ENCODE results near the gene RAPGEF4. TPM values are rescaled to one million over a fixed set of nuclear protein-coding genes. Genes with fewer than 3 reads are reported as not detected.

Gene RAPGEF4
- total RNA-seq, 1 experiment from 2014 or later, result 0.62 TPM

DNA sequence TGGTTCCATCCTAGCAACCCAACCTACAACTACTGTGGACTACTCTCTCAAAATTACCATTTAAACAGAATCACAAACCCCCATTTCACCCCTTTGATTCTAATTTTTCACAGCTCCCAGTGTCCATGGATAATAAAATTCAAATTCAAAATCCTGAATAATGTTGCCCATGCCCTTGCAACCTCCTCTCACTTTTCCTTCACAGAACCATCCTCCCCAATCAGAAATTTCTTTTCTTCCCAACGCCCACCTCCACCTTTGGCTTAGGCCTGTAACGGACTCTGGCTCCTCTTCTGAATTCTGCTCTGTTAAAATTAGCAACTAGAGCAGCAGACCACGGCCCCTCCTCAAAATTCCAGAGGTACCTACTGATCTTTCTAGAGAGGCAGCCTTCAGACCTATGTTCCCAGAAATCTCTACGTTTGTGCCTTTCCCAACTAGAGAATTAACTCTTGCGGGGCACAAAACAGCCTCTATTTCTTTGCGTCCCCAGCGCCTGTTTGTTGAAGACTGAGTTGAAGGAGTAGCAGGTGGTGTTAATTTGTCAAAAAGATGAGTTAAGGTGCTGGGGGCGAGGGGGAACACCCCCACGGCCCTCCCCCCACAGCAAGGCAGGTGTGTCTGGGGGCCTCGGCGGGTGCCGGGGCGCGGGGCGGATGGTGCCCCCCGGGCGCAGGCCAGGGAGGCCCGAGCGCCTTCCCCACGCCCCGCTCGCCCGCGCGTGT lies 339.6 kb downstream of the RAPGEF4 start:
- Histone ChIP-seq H3K36me3 (ENCODE audit: control insufficient read depth, insufficient read depth, low read length) (peaks cover 2% of the 10 kb centered on the region; the same call in 1 of the 2 replicates), H3K27me3 (ENCODE audit: control insufficient read depth, insufficient read depth, low read length) (no peaks in the 10 kb centered on the region), H3K9me3 (ENCODE audit: control insufficient read depth, insufficient read depth, low read depth, low read length) (no peaks in the 10 kb centered on the region), H3K4me3 (ENCODE audit: low read depth in 2 of 2, low read length in 2 of 2) (peak overlapping the region; percentile 59 to 70), H3K27ac (ENCODE audit: low read length) (peak overlapping the region; percentile 94), H3K4me1 (ENCODE audit: control insufficient read depth, insufficient read depth, low read length) (peaks cover 51% of the 10 kb centered on the region)
- BruUV-seq (replicated peaks), result TSS peak; percentile 31
- in situ Hi-C loops (cut with HindIII; ENCODE audit: low pct_unique_long_range_greater_than_20kb, low sequenced_read_pairs), result no loop called here
- ChIA-PET POLR2A (interaction anchor here (0.6 to 1.0 kb wide), 2 partner anchors 34 to 35 kb away, joined by 3 read pairs; no protein-coding TSS in a partner anchor), CTCF (interaction anchor here (0.6 kb wide), 1 partner anchor 9 kb away, joined by 4 read pairs; no protein-coding TSS in a partner anchor)
- DNase-seq (ENCODE audit: low read depth, low spot score), result no peak
- intact Hi-C loops (cut with micrococcal nuclease; ENCODE audit: unreplicated experiment), result no loop called here
- TF ChIP-seq SIN3A (IDR thresholded peaks at IDR 0.05; ENCODE audit: borderline replicate concordance, insufficient read depth, low read depth, low read length) (no peak), POLR2AphosphoS5 (IDR thresholded peaks at IDR 0.05; ENCODE audit: low read depth, low read length) (no peak), TCF7L2 (IDR thresholded peaks at IDR 0.05; ENCODE audit: low read depth, low read length) (no peak; the same call in 1 of the 2 replicates)
- TF ChIP-seq, protein P1, sequence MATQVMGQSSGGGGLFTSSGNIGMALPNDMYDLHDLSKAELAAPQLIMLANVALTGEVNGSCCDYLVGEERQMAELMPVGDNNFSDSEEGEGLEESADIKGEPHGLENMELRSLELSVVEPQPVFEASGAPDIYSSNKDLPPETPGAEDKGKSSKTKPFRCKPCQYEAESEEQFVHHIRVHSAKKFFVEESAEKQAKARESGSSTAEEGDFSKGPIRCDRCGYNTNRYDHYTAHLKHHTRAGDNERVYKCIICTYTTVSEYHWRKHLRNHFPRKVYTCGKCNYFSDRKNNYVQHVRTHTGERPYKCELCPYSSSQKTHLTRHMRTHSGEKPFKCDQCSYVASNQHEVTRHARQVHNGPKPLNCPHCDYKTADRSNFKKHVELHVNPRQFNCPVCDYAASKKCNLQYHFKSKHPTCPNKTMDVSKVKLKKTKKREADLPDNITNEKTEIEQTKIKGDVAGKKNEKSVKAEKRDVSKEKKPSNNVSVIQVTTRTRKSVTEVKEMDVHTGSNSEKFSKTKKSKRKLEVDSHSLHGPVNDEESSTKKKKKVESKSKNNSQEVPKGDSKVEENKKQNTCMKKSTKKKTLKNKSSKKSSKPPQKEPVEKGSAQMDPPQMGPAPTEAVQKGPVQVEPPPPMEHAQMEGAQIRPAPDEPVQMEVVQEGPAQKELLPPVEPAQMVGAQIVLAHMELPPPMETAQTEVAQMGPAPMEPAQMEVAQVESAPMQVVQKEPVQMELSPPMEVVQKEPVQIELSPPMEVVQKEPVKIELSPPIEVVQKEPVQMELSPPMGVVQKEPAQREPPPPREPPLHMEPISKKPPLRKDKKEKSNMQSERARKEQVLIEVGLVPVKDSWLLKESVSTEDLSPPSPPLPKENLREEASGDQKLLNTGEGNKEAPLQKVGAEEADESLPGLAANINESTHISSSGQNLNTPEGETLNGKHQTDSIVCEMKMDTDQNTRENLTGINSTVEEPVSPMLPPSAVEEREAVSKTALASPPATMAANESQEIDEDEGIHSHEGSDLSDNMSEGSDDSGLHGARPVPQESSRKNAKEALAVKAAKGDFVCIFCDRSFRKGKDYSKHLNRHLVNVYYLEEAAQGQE (IDR thresholded peaks at IDR 0.05; ENCODE audit: insufficient read depth in 1 of 2, low read depth in 2 of 2, low read length in 1 of 2), result no peak
- ATAC-seq, result no peak

GRCh38 chr2:173075781-173076580 lies 340.3 kb downstream of the RAPGEF4 start, which contains the start of gene MAP3K20:
Gene MAP3K20, plus strand, starts transcription at chr2:173075846. Its CDS starts 15,186 bp downstream, at chr2:173091032.
- TF ChIP-seq SIN3A (IDR thresholded peaks at IDR 0.05; ENCODE audit: borderline replicate concordance, insufficient read depth, low read depth, low read length) (peak; percentile 51; the same call in 1 of the 2 replicates), TCF7L2 (IDR thresholded peaks at IDR 0.05; ENCODE audit: low read depth, low read length) (no peak; the same call in 1 of the 2 replicates), POLR2AphosphoS5 (IDR thresholded peaks at IDR 0.05; ENCODE audit: low read depth, low read length) (peak; percentile 67), CTCF (IDR thresholded peaks at IDR 0.05) (peak; percentile 63)
- TF ChIP-seq, protein P1 (IDR thresholded peaks at IDR 0.05; ENCODE audit: insufficient read depth in 1 of 2, low read depth in 2 of 2, low read length in 1 of 2), result no peak
- no peaks in the 10 kb centered on the region for H3K27me3 ChIP-seq (ENCODE audit: control insufficient read depth, insufficient read depth, low read length)
- ATAC-seq, result peak; percentile 57
- DNase-seq (ENCODE audit: low read depth, low spot score), result no peak
- H3K4me3 ChIP-seq (ENCODE audit: low read depth in 2 of 2, low read length in 2 of 2), result peak within 1 kb of the TSS; percentile 59 to 70
- peak within 1 kb of the TSS; percentile 100 for H3K27ac ChIP-seq (ENCODE audit: low read length)
- ChIA-PET POLR2A (interaction anchor here (0.6 kb wide), 1 partner anchor 33 kb away, joined by 3 read pairs; no protein-coding TSS in a partner anchor), CTCF (interaction anchor here (0.6 kb wide), 1 partner anchor 8 kb away, joined by 4 read pairs; no protein-coding TSS in a partner anchor)
- no TSS peak for BruUV-seq (replicated peaks)
- peaks cover 2% of the 10 kb centered on the region; the same call in 1 of the 2 replicates for H3K36me3 ChIP-seq (ENCODE audit: control insufficient read depth, insufficient read depth, low read length)
- intact Hi-C loops (cut with micrococcal nuclease; ENCODE audit: unreplicated experiment), result no loop called here
- in situ Hi-C loops (cut with HindIII; ENCODE audit: low pct_unique_long_range_greater_than_20kb, low sequenced_read_pairs), result no loop called here
- peaks cover 58% of the 10 kb centered on the region for H3K4me1 ChIP-seq (ENCODE audit: control insufficient read depth, insufficient read depth, low read length)
- H3K9me3 ChIP-seq (ENCODE audit: control insufficient read depth, insufficient read depth, low read depth, low read length), result no peaks in the 10 kb centered on the region

All from Panc1 (cell line).